Measurements from ENCODE around the gene ITFG1. TPM values are rescaled to one million over a fixed set of nuclear protein-coding genes. Genes with fewer than 3 reads are reported as not detected.
A peak's percentile ranks its signal among the peaks of the same experiment; 100 is the strongest.

The ITFG1 gene
- total and polyA plus RNA-seq, 2 of the 13 experiments (the other 11 are each of a cell fraction or from before 2014, with no cell fraction given), result 74.5 to 150 TPM

DNA sequence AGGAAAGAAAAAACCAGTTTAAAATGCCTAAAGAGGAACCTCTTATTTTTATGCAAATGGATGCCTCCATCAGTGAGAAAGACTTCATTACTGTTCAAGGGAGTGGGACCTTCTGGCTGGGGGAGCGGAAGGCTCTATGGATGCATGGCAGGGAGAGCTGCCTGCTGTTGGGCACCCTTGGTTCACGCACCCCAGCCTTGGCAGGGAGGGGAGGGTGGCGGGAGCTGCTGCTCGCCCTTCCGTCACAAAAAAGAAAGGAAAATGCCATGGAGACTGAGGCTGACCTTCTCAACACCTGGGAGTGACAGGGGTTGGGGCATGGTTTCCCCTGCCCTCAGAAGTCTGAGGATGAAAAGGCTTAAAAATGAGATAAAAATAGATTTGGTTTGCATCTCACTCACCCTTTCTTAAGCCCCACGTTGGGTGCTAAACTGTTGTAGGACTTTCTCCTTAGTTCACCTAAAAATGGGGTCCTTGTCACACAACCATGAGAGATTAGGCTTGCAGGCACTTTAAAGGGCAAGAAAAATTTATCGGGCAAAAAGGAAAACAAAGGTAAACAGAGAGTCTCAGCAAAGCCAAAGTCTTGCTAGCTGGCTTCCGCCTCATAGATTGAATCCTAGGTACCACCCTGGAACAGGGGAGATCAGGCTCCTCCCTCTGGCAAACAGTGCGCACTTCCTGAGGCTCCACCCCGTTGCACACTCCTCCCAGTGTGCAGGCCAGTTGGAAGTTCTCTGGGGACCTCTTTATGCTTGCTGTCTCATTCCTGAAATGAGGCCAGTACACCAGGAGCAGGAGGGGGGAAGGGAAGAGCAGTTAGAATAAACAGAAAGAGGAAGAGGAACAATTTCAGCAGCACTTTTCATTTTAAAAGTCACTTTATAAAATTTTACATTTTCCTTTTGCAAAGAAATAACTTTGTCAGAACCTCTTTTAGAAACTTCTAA lies 31.8 kb upstream of the ITFG1 start (continued):
- TF ChIP-seq, protein P1, sequence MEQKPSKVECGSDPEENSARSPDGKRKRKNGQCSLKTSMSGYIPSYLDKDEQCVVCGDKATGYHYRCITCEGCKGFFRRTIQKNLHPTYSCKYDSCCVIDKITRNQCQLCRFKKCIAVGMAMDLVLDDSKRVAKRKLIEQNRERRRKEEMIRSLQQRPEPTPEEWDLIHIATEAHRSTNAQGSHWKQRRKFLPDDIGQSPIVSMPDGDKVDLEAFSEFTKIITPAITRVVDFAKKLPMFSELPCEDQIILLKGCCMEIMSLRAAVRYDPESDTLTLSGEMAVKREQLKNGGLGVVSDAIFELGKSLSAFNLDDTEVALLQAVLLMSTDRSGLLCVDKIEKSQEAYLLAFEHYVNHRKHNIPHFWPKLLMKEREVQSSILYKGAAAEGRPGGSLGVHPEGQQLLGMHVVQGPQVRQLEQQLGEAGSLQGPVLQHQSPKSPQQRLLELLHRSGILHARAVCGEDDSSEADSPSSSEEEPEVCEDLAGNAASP (CRISPR knock-in tag; IDR thresholded peaks at IDR 0.05; ENCODE audit: borderline replicate concordance), result peak; percentile 38; the same call in 1 of the 2 replicates
- TF ChIP-seq, protein P2, sequence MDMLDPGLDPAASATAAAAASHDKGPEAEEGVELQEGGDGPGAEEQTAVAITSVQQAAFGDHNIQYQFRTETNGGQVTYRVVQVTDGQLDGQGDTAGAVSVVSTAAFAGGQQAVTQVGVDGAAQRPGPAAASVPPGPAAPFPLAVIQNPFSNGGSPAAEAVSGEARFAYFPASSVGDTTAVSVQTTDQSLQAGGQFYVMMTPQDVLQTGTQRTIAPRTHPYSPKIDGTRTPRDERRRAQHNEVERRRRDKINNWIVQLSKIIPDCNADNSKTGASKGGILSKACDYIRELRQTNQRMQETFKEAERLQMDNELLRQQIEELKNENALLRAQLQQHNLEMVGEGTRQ (IDR thresholded peaks at IDR 0.05; ENCODE audit: low read depth, low read length), result no peak
- TF ChIP-seq, protein P2 (CRISPR knock-in tag; IDR thresholded peaks at IDR 0.05; ENCODE audit: borderline replicate concordance), result no peak
- TF ChIP-seq, protein P3, sequence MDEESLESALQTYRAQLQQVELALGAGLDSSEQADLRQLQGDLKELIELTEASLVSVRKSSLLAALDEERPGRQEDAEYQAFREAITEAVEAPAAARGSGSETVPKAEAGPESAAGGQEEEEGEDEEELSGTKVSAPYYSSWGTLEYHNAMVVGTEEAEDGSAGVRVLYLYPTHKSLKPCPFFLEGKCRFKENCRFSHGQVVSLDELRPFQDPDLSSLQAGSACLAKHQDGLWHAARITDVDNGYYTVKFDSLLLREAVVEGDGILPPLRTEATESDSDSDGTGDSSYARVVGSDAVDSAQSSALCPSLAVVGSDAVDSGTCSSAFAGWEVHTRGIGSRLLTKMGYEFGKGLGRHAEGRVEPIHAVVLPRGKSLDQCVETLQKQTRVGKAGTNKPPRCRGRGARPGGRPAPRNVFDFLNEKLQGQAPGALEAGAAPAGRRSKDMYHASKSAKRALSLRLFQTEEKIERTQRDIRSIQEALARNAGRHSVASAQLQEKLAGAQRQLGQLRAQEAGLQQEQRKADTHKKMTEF (CRISPR knock-in tag; IDR thresholded peaks at IDR 0.05), result peak; percentile 69
- TF ChIP-seq RFXANK (CRISPR knock-in tag; IDR thresholded peaks at IDR 0.05), result peak; percentile 51; the same call in 1 of the 2 replicates
- TF ChIP-seq, protein P4, sequence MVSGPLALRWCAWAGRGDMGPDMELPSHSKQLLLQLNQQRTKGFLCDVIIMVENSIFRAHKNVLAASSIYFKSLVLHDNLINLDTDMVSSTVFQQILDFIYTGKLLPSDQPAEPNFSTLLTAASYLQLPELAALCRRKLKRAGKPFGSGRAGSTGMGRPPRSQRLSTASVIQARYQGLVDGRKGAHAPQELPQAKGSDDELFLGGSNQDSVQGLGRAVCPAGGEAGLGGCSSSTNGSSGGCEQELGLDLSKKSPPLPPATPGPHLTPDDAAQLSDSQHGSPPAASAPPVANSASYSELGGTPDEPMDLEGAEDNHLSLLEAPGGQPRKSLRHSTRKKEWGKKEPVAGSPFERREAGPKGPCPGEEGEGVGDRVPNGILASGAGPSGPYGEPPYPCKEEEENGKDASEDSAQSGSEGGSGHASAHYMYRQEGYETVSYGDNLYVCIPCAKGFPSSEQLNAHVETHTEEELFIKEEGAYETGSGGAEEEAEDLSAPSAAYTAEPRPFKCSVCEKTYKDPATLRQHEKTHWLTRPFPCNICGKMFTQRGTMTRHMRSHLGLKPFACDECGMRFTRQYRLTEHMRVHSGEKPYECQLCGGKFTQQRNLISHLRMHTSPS (CRISPR knock-in tag; IDR thresholded peaks at IDR 0.05; ENCODE audit: low read depth), result no peak
- no peak for TF ChIP-seq ZNF616 (CRISPR knock-in tag; IDR thresholded peaks at IDR 0.05; ENCODE audit: low read depth)
- TF ChIP-seq PITX1 (CRISPR knock-in tag; IDR thresholded peaks at IDR 0.05), result no peak
- peak; percentile 71; the same call in 1 of the 2 replicates for TF ChIP-seq KDM2A (CRISPR knock-in tag; IDR thresholded peaks at IDR 0.05; ENCODE audit: borderline replicate concordance, low read depth)
- no peak for TF ChIP-seq ZNF558 (CRISPR knock-in tag; IDR thresholded peaks at IDR 0.05; ENCODE audit: borderline replicate concordance)
- TF ChIP-seq ZNF567 (CRISPR knock-in tag; IDR thresholded peaks at IDR 0.05; ENCODE audit: borderline replicate concordance), result no peak
- no peak for TF ChIP-seq MTF2 (CRISPR knock-in tag; IDR thresholded peaks at IDR 0.05; ENCODE audit: borderline replicate concordance)
- no peak for TF ChIP-seq SRSF4 (IDR thresholded peaks at IDR 0.05; ENCODE audit: low read depth, low read length, poor library complexity, severe bottlenecking)
- TF ChIP-seq ARHGAP35 (CRISPR knock-in tag; IDR thresholded peaks at IDR 0.05; ENCODE audit: borderline replicate concordance), result no peak
- TF ChIP-seq SCMH1 (CRISPR knock-in tag; IDR thresholded peaks at IDR 0.05; ENCODE audit: borderline replicate concordance), result no peak
- no peak for TF ChIP-seq AGO2 (optimal IDR thresholded peaks at IDR 0.05; ENCODE audit: low read depth, low read length)
- TF ChIP-seq SAP130 (CRISPR knock-in tag; IDR thresholded peaks at IDR 0.05; ENCODE audit: low read depth), result peak; percentile 76
- TF ChIP-seq STAT5B (CRISPR knock-in tag; IDR thresholded peaks at IDR 0.05), result no peak
- TF ChIP-seq MED1 (CRISPR knock-in tag; IDR thresholded peaks at IDR 0.05), result peak; percentile 85
- TF ChIP-seq FOSL1 (CRISPR knock-in tag; IDR thresholded peaks at IDR 0.05; ENCODE audit: borderline replicate concordance), result no peak

All from HepG2 (cell line).